HL-60 (cell line): ENCODE results near the gene NVL.

ENCODE experiments used
- CTCF ChIP-seq: IDR thresholded peaks from one replicate; pipeline ENCODE4 v1.5.1; 2011; ENCODE audit warnings: low read length, control low read depth, inconsistent platforms; ENCODE audit not compliant: insufficient read depth
- GABPA ChIP-seq: IDR thresholded peaks from 2 replicates; pipeline ENCODE4 v1.6.1; 2012; ENCODE audit warnings: low read depth
- POLR2AphosphoS5 ChIP-seq: IDR thresholded peaks from 2 replicates; pipeline ENCODE4 v1.6.1; 2012; ENCODE audit warnings: low read depth
- REST ChIP-seq: IDR thresholded peaks from 2 replicates; pipeline ENCODE4 v1.6.1; 2012; ENCODE audit warnings: low read depth; ENCODE audit not compliant: insufficient replicate concordance
- SPI1 ChIP-seq: IDR thresholded peaks from 2 replicates; pipeline ENCODE4 v1.6.1; 2012; ENCODE audit warnings: low read depth, mild to moderate bottlenecking, borderline replicate concordance

GRCh38 chr1:224253721-224254120, 76.3 kb downstream of the NVL start:
- TF ChIP-seq REST (no peak), POLR2AphosphoS5 (no peak), CTCF (no peak), GABPA (no peak), SPI1 (no peak)
